Right atrium auricular region (tissue), 2 donors: Measurements from ENCODE around the gene EPHB2. TPM values are rescaled to one million over a fixed set of nuclear protein-coding genes. Genes with fewer than 3 reads are reported as not detected.

Source experiments
- DNase-seq: peaks from one replicate; pipeline ENCODE4 v3.0.0-alpha.2; 2019; ENCODE audit warnings: low spot score
- H3K27ac ChIP-seq, 2 donors: fragments of 200-600 bp; sonication (generic); 1 replicate in 1 of 2; 2 replicates in 1 of 2; pipeline ENCODE4 v1.5.1; 2016 to 2019
- H3K27me3 ChIP-seq, 2 donors: fragments of 200-600 bp; sonication (generic); one replicate each; pipeline versions ENCODE4 v1.5.1 to v1.6.0; 2017 to 2019
- H3K36me3 ChIP-seq: fragments of 200-600 bp; sonication (generic); one replicate; pipeline ENCODE4 v1.5.1; 2016
- H3K4me1 ChIP-seq, 2 donors: fragments of 200-600 bp; sonication (generic); one replicate each; pipeline versions ENCODE4 v1.5.1 to v1.6.0; 2017 to 2019
- H3K4me3 ChIP-seq, 2 donors: fragments of 200-600 bp; sonication (generic); 1 replicate in 1 of 2; 2 replicates in 1 of 2; pipeline ENCODE4 v1.5.1; 2017 to 2019; ENCODE audit warnings: mild to moderate bottlenecking in 1 of 2, moderate library complexity in 1 of 2
- H3K9me3 ChIP-seq, 2 donors: fragments of 200-600 bp; sonication (generic); one replicate each; pipeline ENCODE4 v1.5.1; 2019
- CTCF ChIP-seq, 2 donors: fragments of 200-600 bp; sonication (generic); IDR thresholded peaks; one replicate each; pipeline ENCODE4 v1.5.1; 2019; ENCODE audit warnings: antibody characterized with exemption in 2 of 2
- total RNA-seq, 2 donors: library from RNA; depleted of rRNA; stranded (reverse); fragments of >200 nt; gene quantifications; one replicate each; pipeline ENCODE4 v1.1.0, GENCODE V29; 2016

The EPHB2 gene
- total RNA-seq, 2 donors from 2014 or later, result 1.8 to 2.6 TPM

GRCh38 chr1:22846458-22846857, 135.8 kb downstream of the EPHB2 start:
- Histone ChIP-seq H3K4me3 (no peak overlapping the region), H3K27ac (no peak overlapping the region), H3K9me3 (no peaks in the 10 kb centered on the region), H3K36me3 (no peaks in the 10 kb centered on the region), H3K27me3 (no peaks in the 10 kb centered on the region), H3K4me1 (no peaks in the 10 kb centered on the region)
- no peak for DNase-seq
- no peak for TF ChIP-seq CTCF (IDR thresholded peaks at IDR 0.05)

GRCh38 chr1:22847249-22847648, 136.6 kb downstream of the EPHB2 start:
- Histone ChIP-seq H3K4me3 (no peak overlapping the region), H3K9me3 (no peaks in the 10 kb centered on the region), H3K4me1 (no peaks in the 10 kb centered on the region), H3K27ac (no peak overlapping the region), H3K36me3 (no peaks in the 10 kb centered on the region), H3K27me3 (no peaks in the 10 kb centered on the region)
- no peak for DNase-seq
- TF ChIP-seq CTCF (IDR thresholded peaks at IDR 0.05), result no peak

GRCh38 chr1:22847709-22848108, 137.1 kb downstream of the EPHB2 start:
- no peaks in the 10 kb centered on the region for H3K36me3 ChIP-seq
- no peak overlapping the region for H3K27ac ChIP-seq
- no peaks in the 10 kb centered on the region for H3K9me3 ChIP-seq
- no peak overlapping the region for H3K4me3 ChIP-seq
- no peaks in the 10 kb centered on the region for H3K4me1 ChIP-seq
- no peak for TF ChIP-seq CTCF (IDR thresholded peaks at IDR 0.05)
- H3K27me3 ChIP-seq, result no peaks in the 10 kb centered on the region
- no peak for DNase-seq

GRCh38 chr1:22848405-22848804, 137.8 kb downstream of the EPHB2 start:
- Histone ChIP-seq H3K36me3 (no peaks in the 10 kb centered on the region), H3K27me3 (no peaks in the 10 kb centered on the region), H3K4me3 (no peak overlapping the region), H3K4me1 (no peaks in the 10 kb centered on the region), H3K9me3 (no peaks in the 10 kb centered on the region), H3K27ac (no peak overlapping the region)
- DNase-seq, result no peak
- no peak for TF ChIP-seq CTCF (IDR thresholded peaks at IDR 0.05)

- Histone ChIP-seq H3K9me3 (no peaks in the 10 kb centered on the region), H3K36me3 (no peaks in the 10 kb centered on the region), H3K4me3 (no peak overlapping the region), H3K27ac (no peak overlapping the region), H3K27me3 (no peaks in the 10 kb centered on the region), H3K4me1 (no peaks in the 10 kb centered on the region)
- DNase-seq, result no peak
- no peak for TF ChIP-seq CTCF (IDR thresholded peaks at IDR 0.05)
Measured at GRCh38 chr1:22849770-22850169, 139.1 kb downstream of the EPHB2 start.

- H3K27me3 ChIP-seq, result no peaks in the 10 kb centered on the region
- H3K4me3 ChIP-seq, result no peak overlapping the region
- H3K27ac ChIP-seq, result no peak overlapping the region
- no peak for DNase-seq
- no peak for TF ChIP-seq CTCF (IDR thresholded peaks at IDR 0.05)
- no peaks in the 10 kb centered on the region for H3K36me3 ChIP-seq
- H3K4me1 ChIP-seq, result no peaks in the 10 kb centered on the region
- no peaks in the 10 kb centered on the region for H3K9me3 ChIP-seq
Measured at GRCh38 chr1:22850281-22850680, 139.6 kb downstream of the EPHB2 start.
